MCF 10A (cell line): ENCODE data around the gene METAP1D. TPM values are rescaled to one million over a fixed set of nuclear protein-coding genes. Genes with fewer than 3 reads are reported as not detected.
"Not testable (repeated sequence)": the region's sequence is repeated elsewhere in the genome, so short reads cannot be mapped to it uniquely, and the experiment has no call there.

ENCODE experiments used
- BruUV-seq: library from RNA; stranded (reverse); fragments of 400-500 nt; replicated peaks from 2 replicates; lab custom pipeline; 2021; lab: Mats Ljungman, UMichigan
- CTCF ChIA-PET: fragments of 300-600 bp; sonication (Branson Sonifier 250); formaldehyde crosslinking; extraction: SDS; loops from one replicate; lab custom pipeline; 2021; ENCODE audit warnings: antibody characterized with exemption, inconsistent platforms; lab: Yijun Ruan, JAX
- POLR2A ChIA-PET: fragments of 300-600, 350-650 bp; sonication (Branson Sonifier 250); formaldehyde crosslinking; extraction: SDS; loops from one replicate; lab custom pipeline; 2020; ENCODE audit warnings: antibody characterized with exemption, inconsistent platforms; lab: Yijun Ruan, JAX
- DNase-seq: peaks from one replicate; pipeline ENCODE4 v3.0.0-alpha.2; 2018; ENCODE audit not compliant: unreplicated experiment
- H3K27ac Mint-ChIP-seq: one replicate; pipeline ENCODE4 v1.8.0; 2022; ENCODE audit warnings: mild to moderate bottlenecking, low read depth, mixed read lengths; ENCODE audit not compliant: unreplicated experiment
- H3K27me3 Mint-ChIP-seq: one replicate; pipeline ENCODE4 v1.8.0; 2022; ENCODE audit warnings: mixed read lengths; ENCODE audit not compliant: insufficient read depth, unreplicated experiment
- H3K36me3 Mint-ChIP-seq: one replicate; pipeline ENCODE4 v1.8.0; 2022; ENCODE audit warnings: mild to moderate bottlenecking, moderate library complexity, mixed read lengths; ENCODE audit not compliant: insufficient read depth, unreplicated experiment
- H3K4me1 Mint-ChIP-seq: one replicate; pipeline ENCODE4 v1.8.0; 2022; ENCODE audit warnings: mixed read lengths; ENCODE audit not compliant: insufficient read depth, unreplicated experiment
- H3K4me3 Mint-ChIP-seq: one replicate; pipeline ENCODE4 v1.8.0; 2022; ENCODE audit warnings: mild to moderate bottlenecking, moderate library complexity, mixed read lengths; ENCODE audit not compliant: unreplicated experiment
- H3K9me3 Mint-ChIP-seq: one replicate; pipeline ENCODE4 v1.8.0; 2022; ENCODE audit warnings: mixed read lengths; ENCODE audit not compliant: unreplicated experiment
- intact Hi-C: fragments of 100-400 bp; cut with micrococcal nuclease; formaldehyde crosslinking; loops from 2 replicates; pipeline ENCODE4 v1.14.1; 2022
- total RNA-seq: library from RNA; stranded (reverse); gene quantifications from 2 replicates; pipeline ENCODE4 v1.2.3, GENCODE V29; 2022
- TF ChIP-seq, protein P1 (sequence below): fragments of 200-600 bp; IDR thresholded peaks from one replicate; pipeline ENCODE4 v1.8.0; 2022; ENCODE audit warnings: antibody characterized with exemption, mild to moderate bottlenecking; ENCODE audit not compliant: unreplicated experiment

Gene METAP1D
- total RNA-seq, 1 experiment from 2014 or later = 9.3 TPM

DNA sequence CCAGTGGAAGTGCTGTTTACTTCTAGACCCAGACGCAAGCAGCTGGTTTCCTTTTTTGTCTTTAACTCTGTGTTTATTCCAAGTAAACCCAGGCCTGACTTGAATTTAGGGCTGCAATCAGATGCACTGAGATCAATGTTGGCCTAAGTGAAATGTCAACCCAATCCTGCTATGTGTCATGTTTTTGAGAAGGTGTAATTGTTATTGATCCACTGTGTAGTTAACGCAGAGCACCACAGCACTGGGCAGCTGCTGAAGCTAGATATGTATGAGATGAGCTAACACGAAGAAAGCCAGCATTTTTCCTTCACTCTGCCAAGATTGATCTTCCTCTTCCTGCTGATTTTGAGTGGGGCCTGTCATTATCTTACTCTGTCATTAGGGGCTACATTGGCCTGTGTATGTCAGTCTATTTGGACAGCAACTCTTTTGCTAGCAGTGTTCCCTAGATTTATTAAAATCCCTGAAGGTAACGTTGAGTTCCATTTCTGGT, 66.7 kb downstream of the METAP1D start:
- ChIA-PET POLR2A (interaction anchor here (0.9 to 1.8 kb wide), 2 partner anchors 25 to 28 kb away, joined by 3 to 4 read pairs; no protein-coding TSS in a partner anchor), CTCF (interaction anchor here (0.6 kb wide), 2 partner anchors 175 to 310 kb away, joined by 3 read pairs; no protein-coding TSS in a partner anchor)
- BruUV-seq = no TSS peak
- intact Hi-C loops = no loop called here
- H3K27me3 Mint-ChIP-seq = no peaks in the 10 kb centered on the region
- TF ChIP-seq, protein P1, sequence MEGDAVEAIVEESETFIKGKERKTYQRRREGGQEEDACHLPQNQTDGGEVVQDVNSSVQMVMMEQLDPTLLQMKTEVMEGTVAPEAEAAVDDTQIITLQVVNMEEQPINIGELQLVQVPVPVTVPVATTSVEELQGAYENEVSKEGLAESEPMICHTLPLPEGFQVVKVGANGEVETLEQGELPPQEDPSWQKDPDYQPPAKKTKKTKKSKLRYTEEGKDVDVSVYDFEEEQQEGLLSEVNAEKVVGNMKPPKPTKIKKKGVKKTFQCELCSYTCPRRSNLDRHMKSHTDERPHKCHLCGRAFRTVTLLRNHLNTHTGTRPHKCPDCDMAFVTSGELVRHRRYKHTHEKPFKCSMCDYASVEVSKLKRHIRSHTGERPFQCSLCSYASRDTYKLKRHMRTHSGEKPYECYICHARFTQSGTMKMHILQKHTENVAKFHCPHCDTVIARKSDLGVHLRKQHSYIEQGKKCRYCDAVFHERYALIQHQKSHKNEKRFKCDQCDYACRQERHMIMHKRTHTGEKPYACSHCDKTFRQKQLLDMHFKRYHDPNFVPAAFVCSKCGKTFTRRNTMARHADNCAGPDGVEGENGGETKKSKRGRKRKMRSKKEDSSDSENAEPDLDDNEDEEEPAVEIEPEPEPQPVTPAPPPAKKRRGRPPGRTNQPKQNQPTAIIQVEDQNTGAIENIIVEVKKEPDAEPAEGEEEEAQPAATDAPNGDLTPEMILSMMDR = no peak
- no peak overlapping the region for H3K4me3 Mint-ChIP-seq
- H3K36me3 Mint-ChIP-seq = peaks cover 6% of the 10 kb centered on the region
- no peak for DNase-seq
- peaks cover 6% of the 10 kb centered on the region for H3K4me1 Mint-ChIP-seq
- no peaks in the 10 kb centered on the region for H3K9me3 Mint-ChIP-seq
- no peak overlapping the region for H3K27ac Mint-ChIP-seq

DNA sequence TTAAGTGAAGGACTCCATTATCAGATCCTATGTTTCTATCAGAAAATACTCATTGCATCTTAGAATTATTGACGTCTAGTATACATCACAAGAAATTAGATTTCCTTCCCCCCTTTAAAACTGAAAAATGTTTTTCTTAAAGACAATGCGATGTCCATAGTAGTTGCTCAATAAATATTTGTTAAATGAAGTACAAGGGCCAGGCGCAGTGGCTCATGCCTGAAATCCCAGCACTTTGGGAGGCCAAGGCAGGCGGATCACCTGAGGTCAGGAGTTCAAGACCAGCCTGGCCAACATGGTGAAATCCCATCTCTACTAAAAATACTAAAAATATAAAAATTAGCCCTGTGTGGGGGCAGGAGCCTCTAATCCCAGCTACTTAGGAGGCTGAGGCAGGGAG, 68.2 kb downstream of the METAP1D start:
- DNase-seq, H3K4me1 Mint-ChIP-seq, BruUV-seq, H3K4me3 Mint-ChIP-seq, H3K9me3 Mint-ChIP-seq, H3K27ac Mint-ChIP-seq, POLR2A ChIA-PET, H3K27me3 Mint-ChIP-seq, intact Hi-C loops, H3K36me3 Mint-ChIP-seq: not testable (repeated sequence)
- CTCF ChIA-PET = interaction anchor here (0.6 to 0.7 kb wide), 2 partner anchors 9 to 114 kb away, joined by 3 to 4 read pairs; no protein-coding TSS in a partner anchor

DNA sequence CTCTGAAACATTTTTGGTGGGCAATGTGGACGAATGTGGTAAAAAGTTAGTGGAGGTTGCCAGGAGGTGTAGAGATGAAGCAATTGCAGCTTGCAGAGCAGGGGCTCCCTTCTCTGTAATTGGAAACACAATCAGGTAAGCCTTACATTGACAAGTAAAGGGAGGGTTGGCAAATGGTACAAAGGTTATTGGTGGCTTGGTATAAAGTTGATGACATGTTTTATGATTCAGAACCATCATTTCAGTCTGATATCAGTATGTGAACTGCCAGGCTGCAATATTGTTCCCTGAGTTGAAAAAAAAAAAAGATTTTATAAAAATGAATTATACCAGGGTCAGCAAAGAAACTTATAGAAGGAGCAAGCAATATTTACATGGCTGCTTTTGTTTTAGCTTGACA, 71.2 kb downstream of the METAP1D start:
- no peaks in the 10 kb centered on the region for H3K4me1 Mint-ChIP-seq
- TF ChIP-seq, protein P1 = no peak
- H3K27ac Mint-ChIP-seq = no peak overlapping the region
- ChIA-PET CTCF (interaction anchor here (0.7 kb wide), 1 partner anchor 117 kb away, joined by 7 read pairs; no protein-coding TSS in a partner anchor), POLR2A (no interaction called here)
- no peaks in the 10 kb centered on the region for H3K9me3 Mint-ChIP-seq
- intact Hi-C loops = no loop called here
- BruUV-seq = no TSS peak
- no peak for DNase-seq
- peaks cover 6% of the 10 kb centered on the region for H3K36me3 Mint-ChIP-seq
- H3K27me3 Mint-ChIP-seq = no peaks in the 10 kb centered on the region
- H3K4me3 Mint-ChIP-seq = no peak overlapping the region

DNA sequence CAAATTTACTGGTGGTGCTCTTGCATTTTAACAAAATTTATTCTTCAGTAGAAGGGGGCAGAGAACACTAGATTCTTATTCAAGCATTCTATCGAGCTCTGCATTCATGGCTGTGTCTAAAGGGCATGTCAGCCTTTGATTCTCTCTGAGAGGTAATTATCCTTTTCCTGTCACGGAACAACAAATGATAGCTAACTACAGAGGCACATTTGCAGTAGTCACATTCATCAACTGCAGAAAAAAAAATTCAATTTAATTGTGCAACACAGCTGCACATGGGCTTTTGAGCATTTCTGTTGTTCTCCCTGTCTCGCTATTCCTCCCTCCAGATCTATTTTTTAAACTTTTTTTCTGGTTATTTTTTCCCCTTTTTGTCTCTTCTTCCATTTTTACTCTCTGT, 72.5 kb downstream of the METAP1D start:
- no TSS peak for BruUV-seq
- Mint-ChIP-seq H3K27me3 (no peaks in the 10 kb centered on the region), H3K4me1 (no peaks in the 10 kb centered on the region), H3K27ac (no peak overlapping the region), H3K9me3 (no peaks in the 10 kb centered on the region), H3K36me3 (peaks cover 6% of the 10 kb centered on the region), H3K4me3 (no peak overlapping the region)
- TF ChIP-seq, protein P1 = no peak
- POLR2A ChIA-PET = interaction anchor here (0.9 to 1.0 kb wide), 2 partner anchors 27 to 178 kb away, joined by 3 read pairs; partner anchors contain the start of gene SLC25A12
- intact Hi-C loops = no loop called here
- DNase-seq = no peak
- CTCF ChIA-PET = interaction anchor here (0.6 to 1.0 kb wide), 3 partner anchors 63 to 260 kb away, joined by 3 read pairs; no protein-coding TSS in a partner anchor
